HCT116 (cell line): ENCODE data around the gene DGKB.

Experiments used
- CTCF ChIP-seq, 3 experiments: fragments of 200-600 bp in 1 of 3; sonication (generic) in 1 of 3; IDR thresholded peaks in 2 of 3; conservative IDR thresholded peaks in 1 of 3; 2 replicates each; pipeline ENCODE4 v1.5.1; 2012 to 2017; ENCODE audit warnings: low read depth in 2 of 3, low read length in 2 of 3, antibody characterized with exemption in 1 of 3, borderline replicate concordance in 1 of 3, control low read depth in 1 of 3, mild to moderate bottlenecking in 1 of 3, mixed read lengths in 1 of 3, mixed run types in 1 of 3, moderate library complexity in 1 of 3; ENCODE audit not compliant: insufficient read depth in 1 of 3
- EZH2 ChIP-seq: fragments of 200-600 bp; sonication (generic); IDR thresholded peaks from 2 replicates; pipeline ENCODE4 v1.6.1; 2017; ENCODE audit warnings: antibody characterized with exemption, mixed run types
- MAX ChIP-seq: IDR thresholded peaks from 2 replicates; pipeline ENCODE4 v1.6.1; 2012
- POLR2AphosphoS5 ChIP-seq: IDR thresholded peaks from 2 replicates; pipeline ENCODE4 v1.6.1; 2011; ENCODE audit warnings: mild to moderate bottlenecking, low read depth, low read length, moderate library complexity
- RAD21 ChIP-seq: IDR thresholded peaks from 2 replicates; pipeline ENCODE4 v1.6.1; 2012; ENCODE audit warnings: low read depth, mild to moderate bottlenecking
- REST ChIP-seq: IDR thresholded peaks from 2 replicates; pipeline ENCODE4 v1.6.1; 2012; ENCODE audit warnings: low read depth

- TF ChIP-seq CTCF (IDR thresholded peaks at IDR 0.05 in 2 of 3, conservative IDR thresholded peaks at IDR 0.05 in 1 of 3; ENCODE audit: borderline replicate concordance in 1 of 3, insufficient read depth in 1 of 3, low read depth in 2 of 3, low read length in 2 of 3): no peak
- no peak for TF ChIP-seq MAX
- TF ChIP-seq POLR2AphosphoS5: no peak
- TF ChIP-seq RAD21: no peak
- TF ChIP-seq REST: no peak
- TF ChIP-seq EZH2: no peak
Observed at GRCh38 chr7:14767716-14768425, 134.7 kb downstream of the DGKB start.
